Measurements from ENCODE around the gene SOWAHC. TPM values are rescaled to one million over a fixed set of nuclear protein-coding genes. Genes with fewer than 3 reads are reported as not detected.

SOWAHC gene
- polyA plus RNA-seq, 1 donor from 2014 or later: not detected

- no peaks in the 10 kb centered on the region for H3K36me3 Mint-ChIP-seq
- H3K27ac Mint-ChIP-seq: no peak overlapping the region
- H3K27me3 Mint-ChIP-seq: peaks cover 9% of the 10 kb centered on the region
- peaks cover 0 to 3% (median 0%) of the 10 kb centered on the region in 3 donors for H3K9me3 Mint-ChIP-seq
- no peak overlapping the region for H3K4me3 Mint-ChIP-seq
- no peaks in the 10 kb centered on the region for H3K4me1 Mint-ChIP-seq
Observed at GRCh38 chr2:109649736-109650695, 35.9 kb downstream of the SOWAHC start.

GRCh38 chr2:109654326-109655050 is 40.3 kb downstream of the SOWAHC start:
- no peaks in the 10 kb centered on the region for H3K4me1 Mint-ChIP-seq
- H3K27ac Mint-ChIP-seq: no peak overlapping the region
- H3K4me3 Mint-ChIP-seq: no peak overlapping the region
- no peaks in the 10 kb centered on the region for H3K36me3 Mint-ChIP-seq
- H3K9me3 Mint-ChIP-seq: no peaks in the 10 kb centered on the region
- peaks cover 4% of the 10 kb centered on the region for H3K27me3 Mint-ChIP-seq

- H3K9me3 Mint-ChIP-seq: no peaks in the 10 kb centered on the region
- no peaks in the 10 kb centered on the region for H3K4me1 Mint-ChIP-seq
- H3K27me3 Mint-ChIP-seq: peaks cover 4% of the 10 kb centered on the region
- no peaks in the 10 kb centered on the region for H3K36me3 Mint-ChIP-seq
- H3K4me3 Mint-ChIP-seq: no peak overlapping the region
- no peak overlapping the region for H3K27ac Mint-ChIP-seq
Observed at GRCh38 chr2:109655287-109655686, 41.1 kb downstream of the SOWAHC start.

GRCh38 chr2:109659396-109660045 is 45.4 kb downstream of the SOWAHC start:
- no peak overlapping the region for H3K27ac Mint-ChIP-seq
- H3K4me1 Mint-ChIP-seq: no peaks in the 10 kb centered on the region
- H3K36me3 Mint-ChIP-seq: no peaks in the 10 kb centered on the region
- H3K4me3 Mint-ChIP-seq: peak overlapping the region in 1 of 4 donors; percentile 18
- H3K27me3 Mint-ChIP-seq: peaks cover 3% of the 10 kb centered on the region
- peaks cover 0 to 1% (median 0%) of the 10 kb centered on the region in 3 donors for H3K9me3 Mint-ChIP-seq

- Mint-ChIP-seq H3K9me3 (peaks cover 0 to 1% (median 0%) of the 10 kb centered on the region in 3 donors), H3K36me3 (no peaks in the 10 kb centered on the region), H3K4me1 (no peaks in the 10 kb centered on the region), H3K4me3 (no peak overlapping the region), H3K27ac (no peak overlapping the region), H3K27me3 (peaks cover 4% of the 10 kb centered on the region)
Observed at GRCh38 chr2:109660046-109660860, 46.1 kb downstream of the SOWAHC start.

GRCh38 chr2:109662889-109663288 is 48.7 kb downstream of the SOWAHC start:
- H3K27me3 Mint-ChIP-seq: peaks cover 4% of the 10 kb centered on the region
- H3K27ac Mint-ChIP-seq: no peak overlapping the region
- H3K4me3 Mint-ChIP-seq: no peak overlapping the region
- peaks cover 0 to 1% (median 0%) of the 10 kb centered on the region in 3 donors for H3K9me3 Mint-ChIP-seq
- H3K4me1 Mint-ChIP-seq: no peaks in the 10 kb centered on the region
- H3K36me3 Mint-ChIP-seq: no peaks in the 10 kb centered on the region

GRCh38 chr2:109663721-109664120 is 49.6 kb downstream of the SOWAHC start:
- H3K9me3 Mint-ChIP-seq: peaks cover 0 to 1% (median 0%) of the 10 kb centered on the region in 3 donors
- peaks cover 4% of the 10 kb centered on the region for H3K27me3 Mint-ChIP-seq
- H3K27ac Mint-ChIP-seq: no peak overlapping the region
- no peaks in the 10 kb centered on the region for H3K4me1 Mint-ChIP-seq
- no peaks in the 10 kb centered on the region for H3K36me3 Mint-ChIP-seq
- no peak overlapping the region for H3K4me3 Mint-ChIP-seq

- Mint-ChIP-seq H3K9me3 (peaks cover 0 to 1% (median 0%) of the 10 kb centered on the region in 3 donors), H3K4me3 (no peak overlapping the region), H3K4me1 (no peaks in the 10 kb centered on the region)
Observed at GRCh38 chr2:109666466-109666865, 52.3 kb downstream of the SOWAHC start.

More at GRCh38 chr2:109666466-109666865, 52.3 kb downstream of the SOWAHC start:
- H3K27me3 Mint-ChIP-seq: peaks cover 4% of the 10 kb centered on the region
- no peak overlapping the region for H3K27ac Mint-ChIP-seq
- H3K36me3 Mint-ChIP-seq: no peaks in the 10 kb centered on the region

Other genes with a start within 250 kb of the SOWAHC start
- gene SEPTIN10, start 398 bp upstream of the SOWAHC start, polyA plus RNA-seq: 0.71 TPM
- gene RGPD5, start 179.9 kb downstream of the SOWAHC start, polyA plus RNA-seq: 3.2 TPM

Data from IgD-negative memory B cell (primary cell).